ENCODE data around the gene MCTP1. TPM values are rescaled to one million over a fixed set of nuclear protein-coding genes. Genes with fewer than 3 reads are reported as not detected.

The MCTP1 gene
- polyA plus RNA-seq, 1 donor from 2014 or later: 1.9 TPM

DNA sequence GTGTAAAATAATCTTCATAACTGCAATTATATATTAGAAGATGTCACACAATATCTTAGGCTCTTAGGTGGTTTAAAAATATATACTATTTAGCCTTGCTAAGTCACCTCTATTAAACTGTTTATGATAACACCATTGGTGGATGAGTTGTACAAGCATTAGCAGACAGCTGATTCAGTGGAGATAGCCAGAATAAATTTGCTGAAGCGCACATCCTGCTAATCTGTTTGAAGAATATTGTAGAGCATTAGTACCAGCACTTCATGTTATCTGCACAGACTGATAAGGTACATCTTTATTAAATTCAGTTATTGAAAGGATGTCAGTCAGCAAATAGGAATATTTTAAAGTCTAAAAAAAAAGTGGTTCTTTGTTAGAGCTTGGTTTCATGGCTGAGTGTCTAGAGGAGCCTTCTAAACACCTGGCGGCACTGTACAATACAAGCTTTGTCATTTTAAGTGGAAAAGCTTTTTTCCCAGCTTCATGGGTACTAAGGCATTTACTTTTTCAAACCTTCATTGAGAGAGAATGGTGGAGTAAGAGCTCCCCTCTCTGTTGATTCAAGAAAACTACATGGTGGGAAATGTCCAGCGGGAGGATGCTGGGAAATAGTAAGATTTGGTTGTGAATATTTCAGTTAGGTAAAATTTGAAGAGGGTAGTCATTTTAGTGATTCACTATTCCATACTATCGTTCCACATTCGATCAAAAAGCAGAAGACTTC is 391.3 kb downstream of the MCTP1 start:
- peak; percentile 85 for TF ChIP-seq SMC3 (conservative IDR thresholded peaks at IDR 0.05; ENCODE audit: poor library complexity)
- peak; percentile 89 for TF ChIP-seq CTCF (IDR thresholded peaks at IDR 0.05; ENCODE audit: poor library complexity, severe bottlenecking)
- no peak for TF ChIP-seq EP300 (conservative IDR thresholded peaks at IDR 0.05; ENCODE audit: poor library complexity, severe bottlenecking)
- peak; percentile 92 for TF ChIP-seq RAD21 (conservative IDR thresholded peaks at IDR 0.05)
- H3K4me2 ChIP-seq (ENCODE audit: low read length): peak overlapping the region; percentile 9
- peak overlapping the region; percentile 6 for H3K4me3 ChIP-seq (ENCODE audit: low read length)
- H3K79me2 ChIP-seq (replicated peaks; ENCODE audit: insufficient read depth, low read length): no peaks in the 10 kb centered on the region
- no peaks in the 10 kb centered on the region for H3K27me3 ChIP-seq (ENCODE audit: insufficient read depth, low read depth, low read length)
- H4K20me1 ChIP-seq (ENCODE audit: insufficient read depth): no peaks in the 10 kb centered on the region
- H3F3A ChIP-seq (ENCODE audit: insufficient read depth, low read length, poor library complexity, severe bottlenecking): no peaks in the 10 kb centered on the region
- no peaks in the 10 kb centered on the region for H3K9me3 ChIP-seq (ENCODE audit: low read length)
- no peaks in the 10 kb centered on the region for H3K36me3 ChIP-seq (ENCODE audit: insufficient read depth, low read length)
- H3K9me2 ChIP-seq (ENCODE audit: insufficient read depth, low read length): no peaks in the 10 kb centered on the region
- no peak overlapping the region for H2AFZ ChIP-seq (ENCODE audit: low read depth, low read length)
- no peak overlapping the region for H3K9ac ChIP-seq (ENCODE audit: low read length)
- peak overlapping the region; percentile 23 for H3K27ac ChIP-seq (ENCODE audit: low read length)

- H3K27ac ChIP-seq (ENCODE audit: low read length): peak overlapping the region; percentile 64
- no peaks in the 10 kb centered on the region for H3K79me2 ChIP-seq (replicated peaks; ENCODE audit: insufficient read depth, low read length)
- TF ChIP-seq MXI1 (conservative IDR thresholded peaks at IDR 0.05; ENCODE audit: poor library complexity, severe bottlenecking): no peak
- no peak for TF ChIP-seq EZH2 (IDR thresholded peaks at IDR 0.05; ENCODE audit: borderline replicate concordance, insufficient read depth, low read length, poor library complexity, severe bottlenecking)
- TF ChIP-seq EP300 (conservative IDR thresholded peaks at IDR 0.05; ENCODE audit: poor library complexity, severe bottlenecking): peak; percentile 94
- TF ChIP-seq CTCF (IDR thresholded peaks at IDR 0.05; ENCODE audit: poor library complexity, severe bottlenecking): no peak
- TF ChIP-seq POLR2AphosphoS5 (IDR thresholded peaks at IDR 0.05): peak; percentile 22
- TF ChIP-seq, protein P1, sequence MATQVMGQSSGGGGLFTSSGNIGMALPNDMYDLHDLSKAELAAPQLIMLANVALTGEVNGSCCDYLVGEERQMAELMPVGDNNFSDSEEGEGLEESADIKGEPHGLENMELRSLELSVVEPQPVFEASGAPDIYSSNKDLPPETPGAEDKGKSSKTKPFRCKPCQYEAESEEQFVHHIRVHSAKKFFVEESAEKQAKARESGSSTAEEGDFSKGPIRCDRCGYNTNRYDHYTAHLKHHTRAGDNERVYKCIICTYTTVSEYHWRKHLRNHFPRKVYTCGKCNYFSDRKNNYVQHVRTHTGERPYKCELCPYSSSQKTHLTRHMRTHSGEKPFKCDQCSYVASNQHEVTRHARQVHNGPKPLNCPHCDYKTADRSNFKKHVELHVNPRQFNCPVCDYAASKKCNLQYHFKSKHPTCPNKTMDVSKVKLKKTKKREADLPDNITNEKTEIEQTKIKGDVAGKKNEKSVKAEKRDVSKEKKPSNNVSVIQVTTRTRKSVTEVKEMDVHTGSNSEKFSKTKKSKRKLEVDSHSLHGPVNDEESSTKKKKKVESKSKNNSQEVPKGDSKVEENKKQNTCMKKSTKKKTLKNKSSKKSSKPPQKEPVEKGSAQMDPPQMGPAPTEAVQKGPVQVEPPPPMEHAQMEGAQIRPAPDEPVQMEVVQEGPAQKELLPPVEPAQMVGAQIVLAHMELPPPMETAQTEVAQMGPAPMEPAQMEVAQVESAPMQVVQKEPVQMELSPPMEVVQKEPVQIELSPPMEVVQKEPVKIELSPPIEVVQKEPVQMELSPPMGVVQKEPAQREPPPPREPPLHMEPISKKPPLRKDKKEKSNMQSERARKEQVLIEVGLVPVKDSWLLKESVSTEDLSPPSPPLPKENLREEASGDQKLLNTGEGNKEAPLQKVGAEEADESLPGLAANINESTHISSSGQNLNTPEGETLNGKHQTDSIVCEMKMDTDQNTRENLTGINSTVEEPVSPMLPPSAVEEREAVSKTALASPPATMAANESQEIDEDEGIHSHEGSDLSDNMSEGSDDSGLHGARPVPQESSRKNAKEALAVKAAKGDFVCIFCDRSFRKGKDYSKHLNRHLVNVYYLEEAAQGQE (IDR thresholded peaks at IDR 0.05; ENCODE audit: borderline replicate concordance): no peak
- H3K27me3 ChIP-seq (ENCODE audit: insufficient read depth, low read depth, low read length): no peaks in the 10 kb centered on the region
- H3K4me2 ChIP-seq (ENCODE audit: low read length): no peak overlapping the region
- H3F3A ChIP-seq (ENCODE audit: insufficient read depth, low read length, poor library complexity, severe bottlenecking): no peaks in the 10 kb centered on the region
- no peaks in the 10 kb centered on the region for H4K20me1 ChIP-seq (ENCODE audit: insufficient read depth)
- H2AFZ ChIP-seq (ENCODE audit: low read depth, low read length): no peak overlapping the region
- H3K9me3 ChIP-seq (ENCODE audit: low read length): no peaks in the 10 kb centered on the region
- H3K9ac ChIP-seq (ENCODE audit: low read length): no peak overlapping the region
- H3K36me3 ChIP-seq (ENCODE audit: insufficient read depth, low read length): no peaks in the 10 kb centered on the region
- H3K9me2 ChIP-seq (ENCODE audit: insufficient read depth, low read length): no peaks in the 10 kb centered on the region
- H3K4me3 ChIP-seq (ENCODE audit: low read length): peak overlapping the region; percentile 32
These were observed 392.9 kb downstream of the MCTP1 start for GRCh38 chr5:94891972-94892371.

Data from neural cell (in vitro differentiated cells).